HepG2 (cell line): ENCODE measurements around the gene WWP2. TPM values are rescaled to one million over a fixed set of nuclear protein-coding genes. Genes with fewer than 3 reads are reported as not detected.
A peak's percentile ranks its signal among the peaks of the same experiment; 100 is the strongest.

Experiments
- ARHGAP35 ChIP-seq: sonication (generic); formaldehyde crosslinking; IDR thresholded peaks from 2 replicates; pipeline ENCODE4 v1.9.0; 2022; ENCODE audit warnings: mild to moderate bottlenecking, inconsistent platforms, moderate library complexity, missing genetic modification reagents, borderline replicate concordance
- HDAC2 ChIP-seq: sonication (generic); formaldehyde crosslinking; IDR thresholded peaks from 2 replicates; pipeline ENCODE4 v1.4.0; 2020; ENCODE audit warnings: missing genetic modification reagents
- HMG20A ChIP-seq: IDR thresholded peaks from 2 replicates; pipeline ENCODE4 v1.6.1; 2016; ENCODE audit warnings: borderline replicate concordance
- HMG20B ChIP-seq: conservative IDR thresholded peaks from 2 replicates; pipeline ENCODE4 v1.6.1; 2016; ENCODE audit warnings: missing genetic modification reagents, missing compliant biosample characterization
- ISL2 ChIP-seq: sonication (generic); formaldehyde crosslinking; IDR thresholded peaks from 2 replicates; pipeline ENCODE4 v1.5.0; 2020; ENCODE audit warnings: missing genetic modification reagents
- KMT2B ChIP-seq: IDR thresholded peaks from 2 replicates; pipeline ENCODE4 v1.6.1; 2016; ENCODE audit warnings: missing genetic modification reagents, missing compliant biosample characterization
- NFIC ChIP-seq: IDR thresholded peaks from 2 replicates; pipeline ENCODE4 v1.6.1; 2012; ENCODE audit warnings: mild to moderate bottlenecking, low read length, inconsistent platforms
- RCOR2 ChIP-seq: IDR thresholded peaks from 2 replicates; pipeline ENCODE4 v1.6.1; 2016; ENCODE audit warnings: missing biosample characterization, missing genetic modification reagents
- ZBTB20 ChIP-seq: sonication (generic); formaldehyde crosslinking; IDR thresholded peaks from 2 replicates; pipeline ENCODE4 v1.8.1; 2023; ENCODE audit warnings: missing genetic modification reagents, low read depth, mild to moderate bottlenecking, borderline replicate concordance
- ZMYM4 ChIP-seq: sonication (generic); formaldehyde crosslinking; IDR thresholded peaks from 2 replicates; pipeline ENCODE4 v1.8.1; 2023; ENCODE audit warnings: mild to moderate bottlenecking, missing genetic modification reagents
- ZNF101 ChIP-seq: sonication (generic); formaldehyde crosslinking; IDR thresholded peaks from 2 replicates; pipeline ENCODE4 v1.4.0; 2020; ENCODE audit warnings: mild to moderate bottlenecking, low read depth, missing genetic modification reagents, borderline replicate concordance
- ZNF207 ChIP-seq: fragments of 450-650 bp; IDR thresholded peaks from 2 replicates; pipeline ENCODE4 v1.6.1; 2016; ENCODE audit warnings: antibody characterized with exemption, borderline replicate concordance
- ZNF234 ChIP-seq: sonication (generic); formaldehyde crosslinking; conservative IDR thresholded peaks from 2 replicates; pipeline ENCODE4 v1.5.1; 2020; ENCODE audit warnings: mild to moderate bottlenecking, missing genetic modification reagents
- ZNF766 ChIP-seq: sonication (generic); formaldehyde crosslinking; IDR thresholded peaks from 2 replicates; pipeline ENCODE4 v1.5.0; 2020; ENCODE audit warnings: missing genetic modification reagents, borderline replicate concordance
- ZSCAN9 ChIP-seq: IDR thresholded peaks from 2 replicates; pipeline ENCODE4 v1.6.1; 2016; ENCODE audit warnings: borderline replicate concordance
- polyA plus RNA-seq, 8 experiments: library from polyadenylated mRNA; depleted of rRNA in 3 of 8; stranded (reverse) in 7 of 8; unstranded in 1 of 8; fragments of >200 nt; fragmentation: Illumina TruSeq in 4 of 8; extraction: Trizol in 4 of 8; gene quantifications; 2 replicates each; pipeline versions ENCODE4 v1.2.1 to v1.2.3, GENCODE V29; 2011 to 2016; ENCODE audit warnings: low read depth in 4 of 8, missing spikeins in 1 of 8, mixed read lengths in 1 of 8; ENCODE audit not compliant: insufficient read depth in 1 of 8
- total RNA-seq, 5 experiments: library from RNA; depleted of rRNA; stranded (reverse); fragments of >200 nt; fragmentation: Illumina TruSeq; extraction: Trizol; gene quantifications; 2 replicates each; pipeline ENCODE4 v1.2.3, GENCODE V29; 2016; ENCODE audit warnings: low read depth in 1 of 5
- TF ChIP-seq, protein P1 (sequence below): sonication (generic); formaldehyde crosslinking; IDR thresholded peaks from 2 replicates; pipeline ENCODE4 v1.5.0; 2020; ENCODE audit warnings: missing genetic modification reagents
- TF ChIP-seq, protein P2 (sequence below): sonication (generic); formaldehyde crosslinking; IDR thresholded peaks from 2 replicates; pipeline ENCODE4 v1.5.1; 2020; ENCODE audit warnings: missing genetic modification reagents, mild to moderate bottlenecking, borderline replicate concordance
- TF ChIP-seq, protein P3 (sequence below): sonication (generic); formaldehyde crosslinking; IDR thresholded peaks from 2 replicates; pipeline ENCODE4 v1.4.0; 2020; ENCODE audit warnings: missing genetic modification reagents
- TF ChIP-seq, protein P4 (sequence below): sonication (generic); formaldehyde crosslinking; IDR thresholded peaks from 2 replicates; pipeline ENCODE4 v1.4.0; 2020; ENCODE audit warnings: mild to moderate bottlenecking, missing genetic modification reagents
- TF ChIP-seq, protein P5 (sequence below): sonication (generic); formaldehyde crosslinking; conservative IDR thresholded peaks from 2 replicates; pipeline ENCODE4 v1.8.0; 2022; ENCODE audit warnings: low read depth, missing genetic modification reagents

The WWP2 gene
- total and polyA plus RNA-seq, 2 of the 13 experiments (the other 11 are each of a cell fraction or from before 2014, with no cell fraction given), result 11.4 to 28.2 TPM

DNA sequence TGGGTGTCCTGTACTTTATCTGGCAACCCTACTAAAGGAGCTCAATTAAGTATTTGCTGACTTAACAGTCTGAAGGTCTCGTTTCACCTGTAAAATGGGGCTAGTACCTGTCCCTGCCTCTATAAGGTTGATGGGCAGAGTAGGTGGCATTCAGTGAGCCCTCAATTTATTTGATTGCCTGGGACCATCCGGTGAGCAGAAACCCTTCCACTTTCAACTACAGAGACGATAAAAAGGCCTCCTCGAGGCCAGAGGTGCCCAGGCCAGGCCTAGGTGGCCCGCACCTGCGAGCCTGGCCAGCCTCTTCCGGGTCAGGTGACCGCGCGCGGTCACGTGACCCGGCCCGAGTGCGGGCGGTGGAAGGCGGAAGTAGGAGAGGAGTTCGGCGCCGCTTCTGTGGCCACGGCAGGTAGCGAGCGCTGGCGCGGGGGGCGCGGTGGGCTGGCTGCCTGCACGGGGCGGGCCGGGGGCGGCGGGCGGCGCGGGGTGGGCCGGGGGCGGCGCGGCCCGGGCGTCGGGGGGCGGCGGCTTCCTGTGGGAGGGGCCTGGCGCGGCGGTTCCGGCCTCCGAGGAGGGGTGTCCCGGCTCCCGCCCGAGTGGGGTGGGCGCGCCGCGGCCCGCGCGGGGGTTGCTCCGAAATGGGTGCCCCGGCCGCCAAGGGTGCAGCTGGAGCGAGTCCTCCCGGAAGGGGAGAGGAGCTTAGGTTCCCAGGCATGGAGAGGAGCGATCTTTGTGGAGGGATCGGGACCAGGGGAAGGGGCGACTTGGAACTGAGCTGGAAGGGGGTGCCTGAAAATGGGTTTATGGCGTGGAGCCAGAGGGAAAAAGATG is at the start of gene WWP2 (continued):
- TF ChIP-seq ISL2 (CRISPR knock-in tag) (peak; percentile 75; the same call in 1 of the 2 replicates), ZNF207 (no peak), HMG20B (no peak), ZBTB20 (CRISPR knock-in tag) (peak; percentile 37; the same call in 1 of the 2 replicates), RCOR2 (CRISPR knock-in tag) (0 out of 2 replicates have a peak, but pooled peaks have one; percentile 30), HMG20A (CRISPR knock-in tag) (no peak), KMT2B (CRISPR knock-in tag) (peak; percentile 97), NFIC (peak; percentile 71; the same call in 1 of the 2 replicates), ZSCAN9 (CRISPR knock-in tag) (peak; percentile 54; the same call in 1 of the 2 replicates), ZNF101 (CRISPR knock-in tag) (no peak), HDAC2 (CRISPR knock-in tag) (0 out of 2 replicates have a peak, but pooled peaks have one; percentile 37), ZMYM4 (CRISPR knock-in tag) (peak; percentile 54; the same call in 1 of the 2 replicates), ZNF766 (CRISPR knock-in tag) (0 out of 2 replicates have a peak, but pooled peaks have one; percentile 3), ZNF234 (CRISPR knock-in tag) (0 out of 2 replicates have a peak, but pooled peaks have one; percentile 51), ARHGAP35 (CRISPR knock-in tag) (no peak)
- TF ChIP-seq, protein P1, sequence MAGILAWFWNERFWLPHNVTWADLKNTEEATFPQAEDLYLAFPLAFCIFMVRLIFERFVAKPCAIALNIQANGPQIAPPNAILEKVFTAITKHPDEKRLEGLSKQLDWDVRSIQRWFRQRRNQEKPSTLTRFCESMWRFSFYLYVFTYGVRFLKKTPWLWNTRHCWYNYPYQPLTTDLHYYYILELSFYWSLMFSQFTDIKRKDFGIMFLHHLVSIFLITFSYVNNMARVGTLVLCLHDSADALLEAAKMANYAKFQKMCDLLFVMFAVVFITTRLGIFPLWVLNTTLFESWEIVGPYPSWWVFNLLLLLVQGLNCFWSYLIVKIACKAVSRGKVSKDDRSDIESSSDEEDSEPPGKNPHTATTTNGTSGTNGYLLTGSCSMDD (CRISPR knock-in tag), result 0 out of 2 replicates have a peak, but pooled peaks have one; percentile 40
- TF ChIP-seq, protein P2, sequence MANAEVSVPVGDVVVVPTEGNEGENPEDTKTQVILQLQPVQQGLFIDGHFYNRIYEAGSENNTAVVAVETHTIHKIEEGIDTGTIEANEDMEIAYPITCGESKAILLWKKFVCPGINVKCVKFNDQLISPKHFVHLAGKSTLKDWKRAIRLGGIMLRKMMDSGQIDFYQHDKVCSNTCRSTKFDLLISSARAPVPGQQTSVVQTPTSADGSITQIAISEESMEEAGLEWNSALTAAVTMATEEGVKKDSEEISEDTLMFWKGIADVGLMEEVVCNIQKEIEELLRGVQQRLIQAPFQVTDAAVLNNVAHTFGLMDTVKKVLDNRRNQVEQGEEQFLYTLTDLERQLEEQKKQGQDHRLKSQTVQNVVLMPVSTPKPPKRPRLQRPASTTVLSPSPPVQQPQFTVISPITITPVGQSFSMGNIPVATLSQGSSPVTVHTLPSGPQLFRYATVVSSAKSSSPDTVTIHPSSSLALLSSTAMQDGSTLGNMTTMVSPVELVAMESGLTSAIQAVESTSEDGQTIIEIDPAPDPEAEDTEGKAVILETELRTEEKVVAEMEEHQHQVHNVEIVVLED (CRISPR knock-in tag), result peak; percentile 77
- TF ChIP-seq, protein P3, sequence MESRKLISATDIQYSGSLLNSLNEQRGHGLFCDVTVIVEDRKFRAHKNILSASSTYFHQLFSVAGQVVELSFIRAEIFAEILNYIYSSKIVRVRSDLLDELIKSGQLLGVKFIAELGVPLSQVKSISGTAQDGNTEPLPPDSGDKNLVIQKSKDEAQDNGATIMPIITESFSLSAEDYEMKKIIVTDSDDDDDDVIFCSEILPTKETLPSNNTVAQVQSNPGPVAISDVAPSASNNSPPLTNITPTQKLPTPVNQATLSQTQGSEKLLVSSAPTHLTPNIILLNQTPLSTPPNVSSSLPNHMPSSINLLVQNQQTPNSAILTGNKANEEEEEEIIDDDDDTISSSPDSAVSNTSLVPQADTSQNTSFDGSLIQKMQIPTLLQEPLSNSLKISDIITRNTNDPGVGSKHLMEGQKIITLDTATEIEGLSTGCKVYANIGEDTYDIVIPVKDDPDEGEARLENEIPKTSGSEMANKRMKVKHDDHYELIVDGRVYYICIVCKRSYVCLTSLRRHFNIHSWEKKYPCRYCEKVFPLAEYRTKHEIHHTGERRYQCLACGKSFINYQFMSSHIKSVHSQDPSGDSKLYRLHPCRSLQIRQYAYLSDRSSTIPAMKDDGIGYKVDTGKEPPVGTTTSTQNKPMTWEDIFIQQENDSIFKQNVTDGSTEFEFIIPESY (CRISPR knock-in tag), result no peak
- TF ChIP-seq, protein P4, sequence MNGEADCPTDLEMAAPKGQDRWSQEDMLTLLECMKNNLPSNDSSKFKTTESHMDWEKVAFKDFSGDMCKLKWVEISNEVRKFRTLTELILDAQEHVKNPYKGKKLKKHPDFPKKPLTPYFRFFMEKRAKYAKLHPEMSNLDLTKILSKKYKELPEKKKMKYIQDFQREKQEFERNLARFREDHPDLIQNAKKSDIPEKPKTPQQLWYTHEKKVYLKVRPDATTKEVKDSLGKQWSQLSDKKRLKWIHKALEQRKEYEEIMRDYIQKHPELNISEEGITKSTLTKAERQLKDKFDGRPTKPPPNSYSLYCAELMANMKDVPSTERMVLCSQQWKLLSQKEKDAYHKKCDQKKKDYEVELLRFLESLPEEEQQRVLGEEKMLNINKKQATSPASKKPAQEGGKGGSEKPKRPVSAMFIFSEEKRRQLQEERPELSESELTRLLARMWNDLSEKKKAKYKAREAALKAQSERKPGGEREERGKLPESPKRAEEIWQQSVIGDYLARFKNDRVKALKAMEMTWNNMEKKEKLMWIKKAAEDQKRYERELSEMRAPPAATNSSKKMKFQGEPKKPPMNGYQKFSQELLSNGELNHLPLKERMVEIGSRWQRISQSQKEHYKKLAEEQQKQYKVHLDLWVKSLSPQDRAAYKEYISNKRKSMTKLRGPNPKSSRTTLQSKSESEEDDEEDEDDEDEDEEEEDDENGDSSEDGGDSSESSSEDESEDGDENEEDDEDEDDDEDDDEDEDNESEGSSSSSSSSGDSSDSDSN, result no peak
- TF ChIP-seq, protein P5, sequence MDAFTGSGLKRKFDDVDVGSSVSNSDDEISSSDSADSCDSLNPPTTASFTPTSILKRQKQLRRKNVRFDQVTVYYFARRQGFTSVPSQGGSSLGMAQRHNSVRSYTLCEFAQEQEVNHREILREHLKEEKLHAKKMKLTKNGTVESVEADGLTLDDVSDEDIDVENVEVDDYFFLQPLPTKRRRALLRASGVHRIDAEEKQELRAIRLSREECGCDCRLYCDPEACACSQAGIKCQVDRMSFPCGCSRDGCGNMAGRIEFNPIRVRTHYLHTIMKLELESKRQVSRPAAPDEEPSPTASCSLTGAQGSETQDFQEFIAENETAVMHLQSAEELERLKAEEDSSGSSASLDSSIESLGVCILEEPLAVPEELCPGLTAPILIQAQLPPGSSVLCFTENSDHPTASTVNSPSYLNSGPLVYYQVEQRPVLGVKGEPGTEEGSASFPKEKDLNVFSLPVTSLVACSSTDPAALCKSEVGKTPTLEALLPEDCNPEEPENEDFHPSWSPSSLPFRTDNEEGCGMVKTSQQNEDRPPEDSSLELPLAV (CRISPR knock-in tag), result no peak
